HepG2 (cell line): ENCODE results near the gene SH2B2. TPM values are rescaled to one million over a fixed set of nuclear protein-coding genes. Genes with fewer than 3 reads are reported as not detected.

Experiments
- ETV6 ChIP-seq: sonication (generic); formaldehyde crosslinking; conservative IDR thresholded peaks from 2 replicates; pipeline ENCODE4 v1.4.0; 2020; ENCODE audit warnings: missing genetic modification reagents
- GATAD1 ChIP-seq: IDR thresholded peaks from 2 replicates; pipeline ENCODE4 v1.6.1; 2016; ENCODE audit warnings: missing genetic modification reagents, missing compliant biosample characterization
- HMG20A ChIP-seq: IDR thresholded peaks from 2 replicates; pipeline ENCODE4 v1.6.1; 2016; ENCODE audit warnings: borderline replicate concordance
- KDM6A ChIP-seq: IDR thresholded peaks from 2 replicates; pipeline ENCODE4 v1.6.1; 2016; ENCODE audit warnings: low read depth
- NFYC ChIP-seq: IDR thresholded peaks from 2 replicates; pipeline ENCODE4 v1.6.1; 2016; ENCODE audit warnings: missing genetic modification reagents, missing compliant biosample characterization
- NONO ChIP-seq, 2 experiments: fragments of 450-650 bp in 1 of 2; sonication (generic) in 1 of 2; formaldehyde crosslinking in 1 of 2; IDR thresholded peaks in 1 of 2; conservative IDR thresholded peaks in 1 of 2; 2 replicates each; pipeline versions ENCODE4 v1.6.1 to v1.8.0; 2017 to 2022; ENCODE audit warnings: mild to moderate bottlenecking in 1 of 2, missing genetic modification reagents in 1 of 2, moderate library complexity in 1 of 2
- NR1H2 ChIP-seq: sonication (generic); formaldehyde crosslinking; IDR thresholded peaks from 2 replicates; pipeline ENCODE4 v1.8.1; 2022; ENCODE audit warnings: low read depth, missing genetic modification reagents, borderline replicate concordance
- RORA ChIP-seq: sonication (generic); formaldehyde crosslinking; IDR thresholded peaks from 2 replicates; pipeline ENCODE4 v1.5.0; 2020; ENCODE audit warnings: mild to moderate bottlenecking, missing genetic modification reagents, moderate library complexity
- SNAPC2 ChIP-seq: sonication (generic); formaldehyde crosslinking; IDR thresholded peaks from 2 replicates; pipeline ENCODE4 v1.8.1; 2022; ENCODE audit warnings: mild to moderate bottlenecking, missing genetic modification reagents
- TFDP1 ChIP-seq: IDR thresholded peaks from 2 replicates; pipeline ENCODE4 v1.6.1; 2016; ENCODE audit warnings: missing compliant biosample characterization, missing genetic modification reagents, borderline replicate concordance
- ZBTB39 ChIP-seq: sonication (generic); formaldehyde crosslinking; IDR thresholded peaks from 2 replicates; pipeline ENCODE4 v1.5.0; 2020; ENCODE audit warnings: missing genetic modification reagents
- ZHX2 ChIP-seq, 2 experiments: sonication (generic) in 1 of 2; formaldehyde crosslinking in 1 of 2; IDR thresholded peaks; 2 replicates each; pipeline versions ENCODE4 v1.6.1 to v1.9.0; 2014 to 2022; ENCODE audit warnings: antibody characterized with exemption in 1 of 2, borderline replicate concordance in 1 of 2, inconsistent platforms in 1 of 2, low read depth in 1 of 2, missing genetic modification reagents in 1 of 2
- ZNF230 ChIP-seq: sonication (generic); formaldehyde crosslinking; IDR thresholded peaks from 2 replicates; pipeline ENCODE4 v1.4.0; 2020; ENCODE audit warnings: mild to moderate bottlenecking, missing genetic modification reagents
- ZNF414 ChIP-seq: sonication (generic); formaldehyde crosslinking; IDR thresholded peaks from 2 replicates; pipeline ENCODE4 v1.5.0; 2020; ENCODE audit warnings: missing genetic modification reagents
- ZNF558 ChIP-seq: sonication (generic); formaldehyde crosslinking; IDR thresholded peaks from 2 replicates; pipeline ENCODE4 v1.9.0; 2022; ENCODE audit warnings: mild to moderate bottlenecking, missing genetic modification reagents, borderline replicate concordance
- ZNF7 ChIP-seq: IDR thresholded peaks from 2 replicates; pipeline ENCODE4 v1.6.1; 2016; ENCODE audit warnings: missing biosample characterization, missing genetic modification reagents
- ZSCAN29 ChIP-seq: sonication (generic); formaldehyde crosslinking; conservative IDR thresholded peaks from 2 replicates; pipeline ENCODE4 v1.4.0; 2020; ENCODE audit warnings: mild to moderate bottlenecking, missing genetic modification reagents
- polyA plus RNA-seq, 8 experiments: library from polyadenylated mRNA; depleted of rRNA in 3 of 8; stranded (reverse) in 7 of 8; unstranded in 1 of 8; fragments of >200 nt; fragmentation: Illumina TruSeq in 4 of 8; extraction: Trizol in 4 of 8; gene quantifications; 2 replicates each; pipeline versions ENCODE4 v1.2.1 to v1.2.3, GENCODE V29; 2011 to 2016; ENCODE audit warnings: low read depth in 4 of 8, missing spikeins in 1 of 8, mixed read lengths in 1 of 8; ENCODE audit not compliant: insufficient read depth in 1 of 8
- total RNA-seq, 5 experiments: library from RNA; depleted of rRNA; stranded (reverse); fragments of >200 nt; fragmentation: Illumina TruSeq; extraction: Trizol; gene quantifications; 2 replicates each; pipeline ENCODE4 v1.2.3, GENCODE V29; 2016; ENCODE audit warnings: low read depth in 1 of 5

The SH2B2 gene
- total and polyA plus RNA-seq, 2 of the 13 experiments (the other 11 are each of a cell fraction or from before 2014, with no cell fraction given): 0.46 to 1.3 TPM

- TF ChIP-seq NONO (IDR thresholded peaks at IDR 0.05) (no peak), NONO (CRISPR knock-in tag; conservative IDR thresholded peaks at IDR 0.05) (no peak), ZNF414 (CRISPR knock-in tag) (peak; percentile 78; the same call in 1 of the 2 replicates), NR1H2 (CRISPR knock-in tag) (no peak), ZNF230 (CRISPR knock-in tag) (no peak), NFYC (CRISPR knock-in tag) (peak; percentile 55), ETV6 (CRISPR knock-in tag) (no peak), ZHX2 (IDR thresholded peaks at IDR 0.05; ENCODE audit: low read depth) (no peak), ZHX2 (CRISPR knock-in tag; IDR thresholded peaks at IDR 0.05; ENCODE audit: borderline replicate concordance) (no peak), ZSCAN29 (CRISPR knock-in tag) (peak; percentile 59; the same call in 1 of the 2 replicates), TFDP1 (CRISPR knock-in tag) (peak; percentile 67; the same call in 1 of the 2 replicates), ZBTB39 (no peak; the same call in 1 of the 2 replicates), RORA (no peak), SNAPC2 (no peak), ZNF7 (no peak), KDM6A (CRISPR knock-in tag) (peak; percentile 66; the same call in 1 of the 2 replicates), GATAD1 (CRISPR knock-in tag) (peak; percentile 52; the same call in 1 of the 2 replicates), HMG20A (no peak), ZNF558 (CRISPR knock-in tag) (peak; percentile 36; the same call in 1 of the 2 replicates)
These were observed 12.6 kb upstream of the SH2B2 start (continued) for GRCh38 chr7:102273749-102274712.
